WI38 (cell line): ENCODE results near the gene AGTR1.

ENCODE experiments used
- H3K4me3 ChIP-seq: 2 replicates; pipeline ENCODE4 v1.5.1; 2011; ENCODE audit warnings: low read depth, mild to moderate bottlenecking, control low read depth, low read length
- CTCF ChIP-seq: IDR thresholded peaks from 2 replicates; pipeline ENCODE4 v1.5.1; 2012; ENCODE audit warnings: low read depth, mild to moderate bottlenecking, control low read depth, low read length

Gene AGTR1

GRCh38 chr3:148757238-148758215 is 59.8 kb downstream of the AGTR1 start:
- TF ChIP-seq CTCF = no peak
- no peak overlapping the region for H3K4me3 ChIP-seq

- no peak overlapping the region for H3K4me3 ChIP-seq
- no peak for TF ChIP-seq CTCF
Observed at GRCh38 chr3:148758303-148758884, 60.7 kb downstream of the AGTR1 start.

- no peak for TF ChIP-seq CTCF
- H3K4me3 ChIP-seq = no peak overlapping the region
Observed at GRCh38 chr3:148759430-148759829, 61.7 kb downstream of the AGTR1 start.

GRCh38 chr3:148763156-148763680 is 65.5 kb downstream of the AGTR1 start:
- TF ChIP-seq CTCF = no peak
- H3K4me3 ChIP-seq = no peak overlapping the region

GRCh38 chr3:148763986-148764935 is 66.6 kb downstream of the AGTR1 start:
- TF ChIP-seq CTCF = no peak
- no peak overlapping the region for H3K4me3 ChIP-seq

GRCh38 chr3:148772361-148772760 is 74.7 kb downstream of the AGTR1 start:
- TF ChIP-seq CTCF = no peak
- no peak overlapping the region for H3K4me3 ChIP-seq
